GM12892 (cell line): ENCODE results near the gene GREB1L.

ENCODE experiments used
- POLR2A ChIP-seq: IDR thresholded peaks from 2 replicates; pipeline ENCODE4 v1.6.1; 2011; ENCODE audit warnings: low read depth, low read length, control low read depth
- POLR2AphosphoS5 ChIP-seq: IDR thresholded peaks from 2 replicates; pipeline ENCODE4 v1.6.1; 2011; ENCODE audit warnings: low read depth, low read length, control low read depth

- TF ChIP-seq POLR2A (no peak), POLR2AphosphoS5 (no peak)
Observed at GRCh38 chr18:21359746-21360145, 117.7 kb downstream of the GREB1L start.
